Activated CD4-positive, alpha-beta T cell treated with anti-CD3 and anti-CD28 coated beads for 36 hours (primary cell): Measurements from ENCODE around the gene TTPAL. TPM values are rescaled to one million over a fixed set of nuclear protein-coding genes. Genes with fewer than 3 reads are reported as not detected.

Source experiments
- ATAC-seq: fragments of 200-7000 bp; cut with Tn5 transposase; one replicate; pipeline ENCODE4 v1.10.0; 2021; ENCODE audit warnings: mild to moderate bottlenecking, moderate library complexity
- CTCF ChIA-PET: fragments of 350-600 bp; sonication (Branson Sonifier 250); formaldehyde crosslinking; loops from one replicate; lab custom pipeline; 2021; ENCODE audit warnings: antibody characterized with exemption; lab: Charles Lee
- POLR2A ChIA-PET: fragments of 350-600 bp; sonication (Branson Sonifier 250); formaldehyde crosslinking; loops from one replicate; lab custom pipeline; 2021; ENCODE audit warnings: antibody characterized with exemption, inconsistent platforms; lab: Charles Lee
- DNase-seq: peaks from one replicate; pipeline ENCODE4 v3.0.0-alpha.2; 2020
- H3K27ac Mint-ChIP-seq: one replicate; pipeline ENCODE4 v1.8.0; 2021; ENCODE audit warnings: mixed read lengths
- H3K27me3 Mint-ChIP-seq: one replicate; pipeline ENCODE4 v1.8.0; 2021; ENCODE audit warnings: mixed read lengths
- H3K36me3 Mint-ChIP-seq: one replicate; pipeline ENCODE4 v1.8.0; 2021; ENCODE audit warnings: low read depth, mixed read lengths
- H3K4me1 Mint-ChIP-seq: one replicate; pipeline ENCODE4 v1.8.0; 2021; ENCODE audit warnings: mixed read lengths
- H3K4me3 Mint-ChIP-seq: one replicate; pipeline ENCODE4 v1.8.0; 2021; ENCODE audit warnings: mild to moderate bottlenecking, moderate library complexity, mixed read lengths
- H3K9me3 Mint-ChIP-seq: one replicate; pipeline ENCODE4 v1.8.0; 2021; ENCODE audit warnings: low read depth, mixed read lengths
- intact Hi-C, 2 experiments: fragments of 100-400 bp; cut with DNase I in 1 of 2; cut with micrococcal nuclease in 1 of 2; formaldehyde crosslinking; loops; one replicate each; pipeline versions ENCODE4 v1.14.2 to v1.15.1; 2022 to 2024; cut with DNase I, micrococcal nuclease
- total RNA-seq, 2 experiments: library from RNA; stranded (reverse); gene quantifications; one replicate each; pipeline ENCODE4 v1.2.3, GENCODE V29; 2021

Gene TTPAL
- total RNA-seq, 2 experiments from 2014 or later: 18.3 to 21.5 TPM

DNA sequence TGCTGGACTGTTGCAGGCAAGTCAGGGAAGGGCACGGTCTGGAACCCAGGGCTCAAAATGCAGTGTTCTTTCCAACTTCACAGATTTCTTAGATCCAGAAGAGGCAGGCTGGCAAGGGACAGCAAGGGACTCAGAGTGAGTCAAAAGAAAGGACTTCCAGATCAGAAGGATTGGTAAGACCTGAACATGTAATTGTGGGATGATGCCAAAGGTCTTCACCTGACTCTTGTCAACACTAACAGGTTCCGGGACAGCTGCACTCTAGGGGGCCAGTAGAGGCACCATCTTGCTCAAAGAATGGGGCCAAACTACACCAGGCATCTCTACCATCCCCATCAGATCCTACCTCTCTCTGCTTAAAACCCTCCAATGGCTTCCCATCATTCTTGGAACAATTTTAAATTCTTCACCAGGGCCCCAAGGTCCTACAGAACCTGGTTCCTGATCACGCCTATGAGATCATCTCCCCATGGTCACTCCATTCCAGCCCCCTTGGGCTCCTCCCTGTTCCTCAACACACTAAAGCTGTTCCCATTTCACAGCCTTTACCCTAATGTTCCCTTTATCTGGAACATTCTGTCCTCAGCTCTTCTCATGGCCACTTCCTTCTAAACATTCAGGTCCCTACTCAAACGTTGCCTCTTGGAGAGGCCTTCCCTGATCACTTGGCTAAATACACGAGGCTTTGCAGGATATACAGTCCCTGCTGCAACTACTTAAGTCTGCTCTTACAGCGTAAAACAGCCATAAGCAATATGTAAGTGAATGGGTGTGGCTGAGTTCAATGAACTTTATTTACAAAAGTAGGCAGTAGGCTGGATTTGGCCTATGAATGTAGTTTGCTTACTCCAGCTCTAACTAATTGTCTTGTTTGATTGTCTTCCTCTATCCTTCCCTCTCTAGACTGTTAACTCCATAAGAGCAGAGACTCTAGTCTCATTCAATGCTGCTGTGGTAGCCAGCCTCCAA, 29.6 kb upstream of the TTPAL start:
- H3K4me3 Mint-ChIP-seq: no peak overlapping the region
- no peak overlapping the region for H3K27ac Mint-ChIP-seq
- no peak for ATAC-seq
- ChIA-PET CTCF (no interaction called here), POLR2A (no interaction called here)
- H3K27me3 Mint-ChIP-seq: peaks cover 3% of the 10 kb centered on the region
- H3K4me1 Mint-ChIP-seq: no peaks in the 10 kb centered on the region
- intact Hi-C loops: no loop called here
- no peak for DNase-seq
- H3K9me3 Mint-ChIP-seq: no peaks in the 10 kb centered on the region
- H3K36me3 Mint-ChIP-seq: no peaks in the 10 kb centered on the region

- ChIA-PET CTCF (interaction anchor here (0.9 kb wide), 1 partner anchor 43 kb away, joined by 3 read pairs; no protein-coding TSS in a partner anchor), POLR2A (no interaction called here)
- DNase-seq: no peak
- intact Hi-C loops: no loop called here
- H3K9me3 Mint-ChIP-seq: no peaks in the 10 kb centered on the region
- no peak overlapping the region for H3K27ac Mint-ChIP-seq
- peaks cover 1% of the 10 kb centered on the region for H3K27me3 Mint-ChIP-seq
- no peaks in the 10 kb centered on the region for H3K36me3 Mint-ChIP-seq
- no peak for ATAC-seq
- no peak overlapping the region for H3K4me3 Mint-ChIP-seq
- no peaks in the 10 kb centered on the region for H3K4me1 Mint-ChIP-seq
Measured at GRCh38 chr20:44447827-44448419, 27.8 kb upstream of the TTPAL start.

- DNase-seq (peak; percentile 49), ATAC-seq (no peak)
- H3K9me3 Mint-ChIP-seq: no peaks in the 10 kb centered on the region
- CTCF ChIA-PET: interaction anchor here (0.7 to 0.9 kb wide), 2 partner anchors 44 to 233 kb away, joined by 3 to 5 read pairs; no protein-coding TSS in a partner anchor
- no peaks in the 10 kb centered on the region for H3K4me1 Mint-ChIP-seq
- POLR2A ChIA-PET: no interaction called here
- H3K27me3 Mint-ChIP-seq: peaks cover 1% of the 10 kb centered on the region
- no peaks in the 10 kb centered on the region for H3K36me3 Mint-ChIP-seq
- intact Hi-C loops: no loop called here
- no peak overlapping the region for H3K27ac Mint-ChIP-seq
- H3K4me3 Mint-ChIP-seq: no peak overlapping the region
Measured at GRCh38 chr20:44448753-44449546, 26.7 kb upstream of the TTPAL start.

DNA sequence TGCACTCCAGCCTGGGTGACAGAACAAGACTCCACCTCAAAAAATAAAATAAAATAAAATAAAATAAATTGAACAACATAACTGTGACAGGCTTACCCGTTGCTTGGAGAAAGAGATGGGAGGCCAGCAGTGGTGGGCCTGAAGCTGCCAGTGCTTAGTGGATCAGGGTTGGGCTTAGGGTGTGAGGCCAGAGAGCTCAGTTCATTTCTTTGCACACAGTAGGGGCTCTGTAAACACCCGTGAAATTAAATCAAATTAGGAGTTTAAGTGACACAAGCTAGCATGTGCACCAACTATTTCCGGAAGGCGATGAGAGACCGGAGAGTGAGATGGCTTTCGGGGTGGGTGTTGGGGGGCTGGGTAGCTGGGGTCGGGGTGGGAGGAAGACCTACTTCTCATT, 25.8 kb upstream of the TTPAL start:
- H3K9me3 Mint-ChIP-seq: no peaks in the 10 kb centered on the region
- H3K36me3 Mint-ChIP-seq: no peaks in the 10 kb centered on the region
- POLR2A ChIA-PET: no interaction called here
- H3K4me3 Mint-ChIP-seq: no peak overlapping the region
- H3K27ac Mint-ChIP-seq: no peak overlapping the region
- CTCF ChIA-PET: interaction anchor here (1.2 kb wide), 2 partner anchors 10 to 12 kb away, joined by 3 to 4 read pairs; no protein-coding TSS in a partner anchor
- peaks cover 1% of the 10 kb centered on the region for H3K27me3 Mint-ChIP-seq
- H3K4me1 Mint-ChIP-seq: no peaks in the 10 kb centered on the region
- no peak for ATAC-seq
- intact Hi-C loops: no loop called here
- DNase-seq: no peak

GRCh38 chr20:44450281-44450889, 25.3 kb upstream of the TTPAL start:
- H3K9me3 Mint-ChIP-seq: no peaks in the 10 kb centered on the region
- ChIA-PET POLR2A (no interaction called here), CTCF (interaction anchor here (1.2 kb wide), 2 partner anchors 10 to 12 kb away, joined by 3 to 4 read pairs; no protein-coding TSS in a partner anchor)
- intact Hi-C loops: no loop called here
- no peak overlapping the region for H3K4me3 Mint-ChIP-seq
- H3K36me3 Mint-ChIP-seq: no peaks in the 10 kb centered on the region
- DNase-seq (no peak), ATAC-seq (no peak)
- H3K27me3 Mint-ChIP-seq: peaks cover 1% of the 10 kb centered on the region
- no peak overlapping the region for H3K27ac Mint-ChIP-seq
- no peaks in the 10 kb centered on the region for H3K4me1 Mint-ChIP-seq

- Mint-ChIP-seq H3K4me3 (no peak overlapping the region), H3K27ac (no peak overlapping the region), H3K36me3 (no peaks in the 10 kb centered on the region), H3K9me3 (no peaks in the 10 kb centered on the region), H3K4me1 (no peaks in the 10 kb centered on the region), H3K27me3 (peaks cover 1% of the 10 kb centered on the region)
- DNase-seq (no peak), ATAC-seq (no peak)
- ChIA-PET CTCF (interaction anchor here (1.2 kb wide), 1 partner anchor 11 kb away, joined by 3 read pairs; no protein-coding TSS in a partner anchor), POLR2A (no interaction called here)
- intact Hi-C loops: no loop called here
Measured at GRCh38 chr20:44450903-44451450, 24.7 kb upstream of the TTPAL start.

GRCh38 chr20:44454306-44454963, 21.2 kb upstream of the TTPAL start:
- no peak for ATAC-seq
- no peak overlapping the region for H3K4me3 Mint-ChIP-seq
- CTCF ChIA-PET: interaction anchor here (0.7 kb wide), 1 partner anchor 390 kb away, joined by 3 read pairs; no protein-coding TSS in a partner anchor
- no peaks in the 10 kb centered on the region for H3K9me3 Mint-ChIP-seq
- intact Hi-C loops: no loop called here
- POLR2A ChIA-PET: no interaction called here
- no peak overlapping the region for H3K27ac Mint-ChIP-seq
- H3K27me3 Mint-ChIP-seq: no peaks in the 10 kb centered on the region
- H3K4me1 Mint-ChIP-seq: no peaks in the 10 kb centered on the region
- no peak for DNase-seq
- H3K36me3 Mint-ChIP-seq: no peaks in the 10 kb centered on the region

- ATAC-seq (no peak), DNase-seq (no peak)
- intact Hi-C loops: no loop called here
- no peaks in the 10 kb centered on the region for H3K36me3 Mint-ChIP-seq
- no peaks in the 10 kb centered on the region for H3K9me3 Mint-ChIP-seq
- POLR2A ChIA-PET: no interaction called here
- H3K27ac Mint-ChIP-seq: no peak overlapping the region
- H3K4me1 Mint-ChIP-seq: no peaks in the 10 kb centered on the region
- CTCF ChIA-PET: no interaction called here
- no peaks in the 10 kb centered on the region for H3K27me3 Mint-ChIP-seq
- no peak overlapping the region for H3K4me3 Mint-ChIP-seq
Measured at GRCh38 chr20:44455126-44455525, 20.5 kb upstream of the TTPAL start.

GRCh38 chr20:44456611-44457010, 19.1 kb upstream of the TTPAL start:
- Mint-ChIP-seq H3K36me3 (no peaks in the 10 kb centered on the region), H3K4me3 (no peak overlapping the region), H3K27me3 (no peaks in the 10 kb centered on the region), H3K27ac (no peak overlapping the region), H3K9me3 (no peaks in the 10 kb centered on the region), H3K4me1 (no peaks in the 10 kb centered on the region)
- ATAC-seq (no peak), DNase-seq (no peak)
- ChIA-PET POLR2A (no interaction called here), CTCF (interaction anchor here (1.0 kb wide), 1 partner anchor 154 kb away, joined by 3 read pairs; no protein-coding TSS in a partner anchor)
- intact Hi-C loops: no loop called here

DNA sequence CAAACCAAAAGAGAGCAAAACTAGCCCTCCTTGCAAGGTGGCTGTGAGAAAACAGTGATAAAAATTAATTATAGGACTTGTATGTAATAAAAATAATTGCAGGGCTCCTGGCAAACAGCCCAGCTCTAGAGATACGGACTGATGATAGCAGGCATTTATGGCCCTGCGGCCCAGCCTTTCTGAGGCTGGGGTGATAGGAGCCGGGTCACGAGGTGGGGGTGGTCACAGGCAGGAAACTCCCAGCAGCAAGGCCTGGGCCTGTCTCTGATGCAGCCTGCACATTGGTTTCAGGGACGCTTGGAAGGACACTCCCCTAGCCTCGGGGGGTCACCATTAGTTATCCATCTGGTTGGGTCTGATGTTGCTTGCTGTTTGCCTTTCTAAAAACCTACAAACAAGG, 18.7 kb upstream of the TTPAL start:
- Mint-ChIP-seq H3K27me3 (no peaks in the 10 kb centered on the region), H3K9me3 (no peaks in the 10 kb centered on the region), H3K27ac (no peak overlapping the region), H3K4me1 (no peaks in the 10 kb centered on the region), H3K36me3 (no peaks in the 10 kb centered on the region), H3K4me3 (no peak overlapping the region)
- intact Hi-C loops: no loop called here
- DNase-seq (no peak), ATAC-seq (no peak)
- ChIA-PET CTCF (no interaction called here), POLR2A (no interaction called here)
